HG02870 (cell line): ENCODE measurements around the gene MYEOV.

Source experiments
- ATAC-seq: cut with Tn5 transposase; IDR thresholded peaks from one replicate; pipeline ENCODE4 v1.9.1; 2021; ENCODE audit warnings: mild to moderate bottlenecking, moderate library complexity; ENCODE audit not compliant: unreplicated experiment

The MYEOV gene

GRCh38 chr11:69314555-69314954 is 20.6 kb downstream of the MYEOV start:
- ATAC-seq = no peak

GRCh38 chr11:69316956-69317355 is 23.0 kb downstream of the MYEOV start:
- no peak for ATAC-seq

- ATAC-seq = no peak
These were observed 23.6 kb downstream of the MYEOV start for GRCh38 chr11:69317401-69318092.

DNA sequence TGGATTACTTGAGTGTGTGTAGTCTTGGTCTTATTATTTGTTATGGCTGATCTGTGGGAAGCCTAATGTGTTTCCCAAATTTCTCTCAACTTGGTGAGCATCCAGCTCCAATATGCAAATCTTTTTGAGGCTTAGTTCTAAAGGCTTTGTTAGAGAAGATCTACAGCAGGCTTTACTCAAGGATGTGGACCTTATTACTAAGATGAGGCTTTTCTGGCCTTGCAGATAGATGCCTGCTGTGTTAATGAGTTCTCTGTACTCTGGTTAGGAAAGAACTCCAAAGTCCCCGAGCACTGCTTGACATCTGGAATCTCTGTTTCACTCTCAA is 24.1 kb downstream of the MYEOV start:
- ATAC-seq = no peak

- no peak for ATAC-seq
These were observed 25.5 kb downstream of the MYEOV start for GRCh38 chr11:69319255-69320106.

DNA sequence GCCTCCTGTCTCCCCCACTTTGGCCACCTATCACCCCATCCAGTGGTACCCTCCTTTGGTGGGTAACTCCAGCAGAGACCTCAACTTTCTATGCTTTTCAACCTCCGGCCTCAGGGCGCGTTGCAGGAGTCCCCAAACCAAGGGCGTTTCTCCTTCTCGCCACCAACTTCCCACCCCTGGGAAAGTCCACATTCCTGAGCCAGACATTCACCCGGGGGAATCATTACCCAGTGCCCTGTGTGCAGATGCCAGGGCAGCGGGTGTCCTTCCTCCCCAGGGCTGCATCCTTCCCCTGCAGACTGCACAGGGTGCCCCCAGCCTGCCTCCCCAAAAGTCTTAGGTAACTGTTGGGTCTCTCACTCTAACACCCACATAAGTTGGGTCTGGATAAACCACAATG is 26.4 kb downstream of the MYEOV start:
- no peak for ATAC-seq

DNA sequence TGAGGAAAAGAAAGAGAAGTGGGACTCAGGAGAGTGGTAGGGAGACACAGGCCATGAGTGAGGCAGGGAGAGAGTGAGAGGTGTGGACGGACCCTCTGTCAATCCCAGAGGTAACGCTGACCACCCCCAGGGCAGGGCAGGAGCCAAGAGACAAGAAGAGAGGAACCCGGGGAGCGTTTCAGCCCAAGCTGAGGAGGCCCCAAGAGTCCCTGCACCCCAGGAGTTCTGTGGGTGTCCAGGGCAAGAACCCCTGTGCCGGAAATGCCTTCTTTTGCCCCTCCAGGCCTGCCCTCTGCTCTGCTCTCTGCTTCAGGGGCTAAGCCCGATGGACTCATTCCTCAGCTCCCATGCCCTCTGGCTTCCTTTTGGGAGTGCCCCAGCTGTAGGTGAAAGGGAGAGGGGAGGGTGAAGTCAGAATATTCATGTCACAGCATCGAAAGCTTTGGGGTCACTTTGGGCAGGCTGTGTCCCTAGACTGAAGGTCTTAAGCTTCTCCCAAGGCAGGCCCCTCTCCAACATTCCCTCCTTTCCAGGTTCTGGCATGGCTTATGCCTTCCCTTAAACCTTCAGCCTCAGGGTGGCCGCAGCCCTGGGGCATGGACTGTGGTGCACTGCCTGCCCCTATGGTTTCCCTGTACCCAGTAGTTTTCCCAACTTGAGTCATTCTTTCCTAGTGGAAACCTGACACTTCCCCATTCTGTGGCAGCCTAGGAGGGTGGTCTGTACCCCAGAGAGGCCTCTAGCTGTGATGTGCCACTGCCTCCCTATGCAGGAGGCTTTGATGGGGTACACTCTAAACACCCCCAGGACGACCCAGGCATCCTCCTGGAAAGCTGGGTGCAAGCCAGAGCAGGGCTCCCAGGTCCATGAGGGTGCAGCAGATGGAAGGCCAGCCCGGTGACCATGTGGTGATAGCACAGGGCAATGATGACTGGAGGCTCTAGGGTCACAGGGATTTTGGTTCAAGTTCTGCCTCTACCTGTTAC is 27.1 kb downstream of the MYEOV start:
- ATAC-seq = no peak

- ATAC-seq = no peak
These were observed 28.0 kb downstream of the MYEOV start for GRCh38 chr11:69321877-69322361.

- no peak for ATAC-seq
These were observed 31.5 kb downstream of the MYEOV start for GRCh38 chr11:69325446-69325845.

DNA sequence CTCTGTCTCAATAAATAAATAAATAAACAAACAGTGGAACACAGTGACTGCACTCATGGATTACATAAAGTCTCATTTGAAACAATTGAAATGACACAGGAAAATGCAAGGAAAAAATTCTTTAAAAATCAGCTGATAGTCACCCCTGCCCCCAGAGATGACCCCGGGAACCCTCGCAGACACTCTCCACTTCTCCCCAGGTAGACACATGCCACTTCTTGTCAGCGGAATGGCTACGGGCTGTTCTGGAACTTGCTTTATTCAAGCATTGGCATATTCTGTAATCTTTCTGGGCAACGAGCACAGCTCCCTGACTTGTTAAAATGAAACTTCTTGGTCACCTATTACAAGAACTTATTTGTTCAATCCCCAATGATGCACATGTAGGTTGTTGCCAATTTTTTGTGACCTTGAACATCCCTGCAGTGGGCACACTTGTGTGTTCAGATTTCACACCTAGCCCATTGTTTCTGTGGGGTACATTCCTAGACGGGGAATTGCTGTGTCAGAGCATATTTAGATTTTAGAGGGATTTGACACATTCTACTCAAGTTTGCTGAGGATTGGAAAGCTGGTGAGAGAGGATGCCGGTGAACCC is 32.8 kb downstream of the MYEOV start:
- no peak for ATAC-seq

DNA sequence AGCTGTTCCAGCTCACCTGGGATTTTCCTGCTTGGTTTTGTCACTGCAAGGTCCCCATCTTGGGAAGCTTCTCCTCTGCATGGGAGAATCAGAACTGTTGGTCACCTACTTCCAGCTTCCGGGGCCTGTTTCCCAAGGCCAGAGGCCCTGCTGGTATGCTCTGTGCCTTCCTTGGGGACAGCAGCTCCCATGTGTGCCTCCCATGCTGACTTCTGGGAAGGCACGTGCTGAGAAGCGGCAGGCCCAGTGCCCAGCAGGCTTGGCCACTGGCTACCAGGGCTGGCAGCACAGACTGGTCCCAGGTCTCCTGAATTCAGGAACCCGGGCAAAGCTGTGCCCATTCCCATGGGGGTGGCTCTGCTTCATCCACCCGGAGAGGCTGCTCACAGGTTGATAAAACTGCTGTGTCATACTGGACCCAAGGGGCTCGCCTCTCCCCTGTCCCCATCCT is 33.8 kb downstream of the MYEOV start:
- ATAC-seq = no peak

- ATAC-seq = no peak
These were observed 34.3 kb downstream of the MYEOV start for GRCh38 chr11:69328231-69328630.

- ATAC-seq = no peak
These were observed 35.6 kb downstream of the MYEOV start for GRCh38 chr11:69329581-69329980.

DNA sequence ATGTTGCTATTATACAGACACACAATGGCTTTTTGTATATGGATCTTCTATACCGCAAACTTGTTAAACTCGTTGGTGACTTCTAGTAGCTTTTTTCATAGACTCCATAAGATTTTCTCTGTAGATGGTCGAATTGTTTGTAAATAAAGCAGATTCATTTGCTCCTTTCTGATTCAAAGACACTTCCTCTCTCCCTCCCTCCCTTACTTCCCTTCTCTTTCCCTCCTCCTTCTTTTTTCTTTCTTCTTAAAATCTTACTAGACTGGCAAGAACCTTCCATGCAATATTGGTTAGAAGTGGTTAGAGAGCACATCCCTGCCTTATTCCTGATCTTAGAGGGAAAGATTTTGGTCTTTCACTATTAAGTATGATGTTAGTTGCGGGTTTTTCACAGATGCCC is 36.4 kb downstream of the MYEOV start:
- no peak for ATAC-seq

DNA sequence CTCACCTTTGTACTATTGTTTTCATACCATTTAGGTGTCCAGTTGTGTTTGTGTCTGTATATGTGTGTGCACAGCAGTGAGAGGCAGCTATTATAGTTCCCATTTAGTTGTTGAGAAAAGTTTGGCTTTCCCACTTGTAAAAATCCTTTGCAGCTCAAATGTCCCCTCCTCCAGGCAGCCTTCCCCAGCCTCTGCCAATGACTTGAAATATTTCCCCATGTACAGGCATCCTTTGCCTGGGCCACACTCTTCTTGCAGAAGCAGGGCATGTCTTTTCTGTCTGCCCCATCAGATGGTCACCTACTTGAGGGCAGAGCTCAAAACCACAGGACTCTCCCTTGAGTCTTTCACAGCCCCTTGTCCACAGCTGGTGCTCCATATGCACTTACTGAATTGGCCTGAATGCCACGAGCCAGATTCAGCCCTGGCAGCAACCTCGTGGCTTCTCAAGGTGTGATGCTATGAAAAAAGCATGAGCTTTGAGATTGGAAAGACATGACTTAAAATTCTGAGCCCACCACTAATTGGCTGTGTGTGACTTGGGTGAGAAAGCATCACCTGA is 39.3 kb downstream of the MYEOV start:
- ATAC-seq = no peak

DNA sequence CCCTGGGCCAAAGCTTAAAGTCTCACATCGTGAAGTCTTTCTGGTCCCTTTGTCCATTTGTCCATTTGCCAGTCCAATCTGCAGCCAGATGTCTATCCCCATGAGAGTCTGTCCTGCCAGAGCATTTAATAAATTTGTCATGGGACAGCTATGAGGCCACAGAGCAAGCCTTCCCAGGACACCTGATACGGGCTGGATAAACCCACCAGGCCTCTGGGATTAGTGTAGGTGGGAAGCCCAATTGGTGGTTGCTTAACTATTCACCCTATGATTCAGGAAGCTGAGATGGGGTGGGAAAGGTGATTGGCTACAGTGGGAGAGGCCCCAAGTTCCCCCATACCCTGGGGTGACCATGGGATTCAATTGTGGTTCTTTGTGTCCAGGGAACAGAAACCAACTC is 39.9 kb downstream of the MYEOV start:
- ATAC-seq = no peak

DNA sequence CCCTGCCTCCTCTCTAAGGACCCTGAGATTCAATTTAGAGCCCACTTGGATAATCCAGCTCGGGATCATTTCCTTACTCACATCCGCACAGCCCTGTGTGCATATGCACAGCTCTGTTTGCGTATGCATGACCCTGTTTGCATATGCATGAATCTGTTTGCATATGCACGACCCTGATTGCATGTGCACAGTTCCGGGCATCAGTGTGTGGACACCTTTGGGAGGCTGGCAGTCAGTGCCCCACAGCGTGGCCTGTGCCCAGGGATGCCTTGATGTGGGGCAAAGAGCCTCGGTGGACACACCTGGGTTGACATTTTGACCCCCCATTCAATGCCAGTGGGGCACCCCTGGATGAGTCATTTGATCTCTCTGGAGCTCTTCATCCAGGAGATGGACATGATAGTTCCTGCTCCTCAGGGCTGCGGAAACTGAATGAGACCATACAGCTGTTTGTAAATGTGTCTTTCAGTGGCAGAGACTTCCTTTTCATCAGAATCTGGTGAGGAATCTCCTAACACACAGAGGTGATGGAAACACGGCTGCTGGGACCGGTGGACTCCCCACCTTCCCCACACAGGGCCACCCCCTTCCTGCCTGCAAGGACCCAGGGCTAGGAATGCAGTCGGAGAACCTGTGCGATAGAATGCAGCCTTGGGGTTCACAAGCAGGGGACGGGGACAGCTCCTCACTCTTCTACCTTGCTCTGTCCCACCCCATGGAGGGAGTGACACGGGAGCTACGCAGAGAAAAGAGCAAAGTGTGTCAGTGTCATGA is 41.2 kb downstream of the MYEOV start:
- ATAC-seq = no peak

DNA sequence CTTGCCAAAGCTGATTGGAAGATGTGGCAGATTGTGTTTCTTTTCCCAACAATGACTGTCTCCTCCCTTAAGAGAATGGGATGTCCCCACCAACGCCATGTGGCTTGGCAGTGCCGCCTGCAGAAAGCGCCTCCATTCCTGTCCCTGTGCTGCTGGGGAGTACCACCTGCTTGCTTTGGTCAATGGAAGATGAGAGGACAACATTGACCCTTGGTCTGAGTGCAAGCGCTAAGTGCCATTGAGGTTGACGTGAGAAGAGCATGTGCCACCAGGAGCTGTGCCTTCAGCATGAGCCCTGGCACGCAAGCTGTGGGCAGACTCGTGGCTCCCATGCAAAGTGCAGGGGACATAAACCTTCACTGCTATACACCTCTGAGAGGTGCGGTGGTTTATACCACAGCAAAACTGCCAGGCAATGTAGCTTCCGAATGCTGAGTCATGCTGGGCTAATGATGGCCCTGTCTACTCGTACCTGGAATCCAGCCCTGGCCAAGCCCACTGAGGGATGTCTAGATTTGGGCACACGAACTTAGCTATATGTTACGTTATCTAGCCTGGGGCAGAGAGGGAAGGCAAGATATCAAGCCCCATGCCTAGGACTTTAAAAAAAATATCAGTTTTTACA is 41.9 kb downstream of the MYEOV start:
- ATAC-seq = no peak

DNA sequence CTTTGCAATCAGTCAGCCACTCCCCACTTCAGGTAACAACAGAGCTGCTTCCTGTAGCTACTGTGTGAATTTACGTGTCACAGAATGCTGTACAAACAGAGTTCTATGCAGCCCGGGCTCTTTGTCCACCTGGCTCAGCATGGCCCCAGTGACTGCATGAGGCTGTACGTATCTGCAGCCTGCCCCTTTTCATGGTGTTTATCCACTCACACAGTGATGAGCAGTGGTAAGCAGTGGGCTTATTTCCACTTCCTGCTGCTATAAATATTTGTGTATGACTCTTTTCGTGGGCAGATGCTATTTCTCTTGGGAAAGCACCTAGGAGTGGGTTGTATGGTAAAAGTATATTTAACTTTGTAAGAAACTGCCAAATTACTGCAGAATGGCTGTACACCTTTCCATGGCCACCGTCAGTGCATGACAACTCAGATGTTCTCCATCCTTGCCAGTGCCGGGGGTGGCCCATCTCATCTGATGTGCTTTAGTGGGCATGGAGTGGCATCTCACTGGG is 43.3 kb downstream of the MYEOV start:
- peak; percentile 57 for ATAC-seq
